PC-3 (cell line): Measurements from ENCODE around the gene SGPL1. TPM values are rescaled to one million over a fixed set of nuclear protein-coding genes. Genes with fewer than 3 reads are reported as not detected.

Source experiments
- ATAC-seq: fragments of 200-7000 bp; cut with Tn5 transposase; 2 replicates; pipeline ENCODE4 v1.9.1; 2020; ENCODE audit warnings: mild to moderate bottlenecking, moderate library complexity
- BruUV-seq: library from RNA; stranded (reverse); fragments of 400-500 nt; replicated peaks from 2 replicates; lab custom pipeline; 2021; lab: Mats Ljungman, UMichigan
- CTCF ChIA-PET: fragments of 300-600 bp; sonication (Branson Sonifier 250); formaldehyde crosslinking; loops from one replicate; lab custom pipeline; 2022; ENCODE audit warnings: antibody characterized with exemption; lab: Charles Lee
- POLR2A ChIA-PET: fragments of 300-600 bp; sonication (Branson Sonifier 250); formaldehyde crosslinking; loops from one replicate; lab custom pipeline; 2022; ENCODE audit warnings: antibody characterized with exemption; ENCODE audit not compliant: unreplicated experiment; lab: Charles Lee
- DNase-seq: peaks from one replicate; pipeline ENCODE4 v3.0.0-alpha.2; 2015
- H2AFZ ChIP-seq: fragments of 300-600 bp; sonication (generic); 2 replicates; pipeline ENCODE4 v1.6.0; 2016; ENCODE audit warnings: antibody characterized with exemption, low read length
- H3F3A ChIP-seq: fragments of 300-600 bp; sonication (generic); one replicate; pipeline ENCODE4 v1.6.0; 2017; ENCODE audit warnings: antibody characterized with exemption, low read length, control low read depth, mild to moderate bottlenecking; ENCODE audit not compliant: unreplicated experiment
- H3K27ac ChIP-seq: fragments of 300-600 bp; sonication (generic); 2 replicates; pipeline ENCODE4 v1.5.1; 2016; ENCODE audit warnings: mild to moderate bottlenecking, low read length
- H3K27me3 ChIP-seq: fragments of 300-600 bp; sonication (generic); 2 replicates; pipeline ENCODE4 v1.6.1; 2016; ENCODE audit warnings: low read length, mixed read lengths
- H3K36me3 ChIP-seq: fragments of 300-600 bp; sonication (generic); 2 replicates; pipeline ENCODE4 v1.6.1; 2016; ENCODE audit warnings: low read depth, mixed run types, low read length, mixed read lengths
- H3K4me1 ChIP-seq: fragments of 300-600 bp; sonication (generic); 2 replicates; pipeline ENCODE4 v1.5.1; 2016; ENCODE audit warnings: low read length; ENCODE audit not compliant: insufficient read depth
- H3K4me2 ChIP-seq: fragments of 300-600 bp; sonication (generic); 2 replicates; pipeline ENCODE4 v1.6.0; 2016; ENCODE audit warnings: low read length
- H3K4me3 ChIP-seq: fragments of 300-600 bp; sonication (generic); 2 replicates; pipeline ENCODE4 v1.5.1; 2016; ENCODE audit warnings: mild to moderate bottlenecking, low read length, mixed read lengths
- H3K79me2 ChIP-seq: fragments of 300-600 bp; sonication (generic); 2 replicates; pipeline ENCODE4 v1.6.1; 2017; ENCODE audit warnings: low read length, mixed read lengths
- H3K9ac ChIP-seq: fragments of 300-600 bp; sonication (generic); 2 replicates; pipeline ENCODE4 v1.6.0; 2016; ENCODE audit warnings: mild to moderate bottlenecking, low read length
- H3K9me2 ChIP-seq: fragments of 300-600 bp; sonication (generic); replicated peaks from 2 replicates; pipeline ENCODE4 v1.6.1; 2016; ENCODE audit warnings: mixed run types, low read length, mixed read lengths
- H3K9me3 ChIP-seq: fragments of 300-600 bp; sonication (generic); 2 replicates; pipeline ENCODE4 v1.6.1; 2016; ENCODE audit warnings: low read length, mixed read lengths
- H4K20me1 ChIP-seq: fragments of 300-600 bp; sonication (generic); 2 replicates; pipeline ENCODE4 v1.6.1; 2016; ENCODE audit warnings: low read length, mixed read lengths
- EZH2 ChIP-seq: fragments of 300-600 bp; sonication (generic); IDR thresholded peaks from one replicate; pipeline ENCODE4 v1.6.1; 2017; ENCODE audit warnings: antibody characterized with exemption, mild to moderate bottlenecking, low read length; ENCODE audit not compliant: unreplicated experiment
- EZH2phosphoT487 ChIP-seq: fragments of 300-600 bp; sonication (generic); IDR thresholded peaks from 2 replicates; pipeline ENCODE4 v1.6.1; 2018; ENCODE audit warnings: mild to moderate bottlenecking, antibody characterized with exemption, low read length, borderline replicate concordance
- intact Hi-C: fragments of 100-400 bp; cut with micrococcal nuclease; formaldehyde crosslinking; loops from 2 replicates; pipeline ENCODE4 v1.9.0; 2023
- total RNA-seq: library from RNA; depleted of rRNA; stranded (reverse); fragments of >200 nt; gene quantifications from 2 replicates; pipeline ENCODE4 v1.2.3, GENCODE V29; 2014
- TF ChIP-seq, protein P1 (sequence below): fragments of 300-600 bp; sonication (generic); conservative IDR thresholded peaks from 2 replicates; pipeline ENCODE4 v1.5.1; 2017; ENCODE audit warnings: antibody characterized with exemption, low read depth, mild to moderate bottlenecking, low read length

SGPL1 gene
- total RNA-seq, 1 experiment from 2014 or later: 77.6 TPM

DNA sequence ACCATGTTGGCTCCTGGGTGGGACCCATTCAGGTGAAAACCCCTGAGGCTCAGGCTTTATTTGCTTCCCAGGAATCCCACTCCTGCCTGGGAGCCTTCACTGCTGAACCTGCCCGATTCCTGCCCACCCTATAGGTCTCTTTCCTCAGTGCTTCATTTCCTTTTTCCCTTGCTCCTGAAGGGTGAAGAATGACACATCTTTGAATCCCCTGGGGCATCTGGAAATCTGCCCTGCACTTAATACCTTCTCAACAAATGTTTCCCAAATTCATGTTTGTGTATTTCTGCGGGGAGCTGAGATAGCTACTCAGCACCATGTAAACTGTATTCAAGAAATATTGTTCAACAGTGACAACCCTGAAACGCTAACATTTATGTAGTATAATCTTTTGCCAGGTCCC is 82.9 kb downstream of the SGPL1 start:
- Histone ChIP-seq H3K27ac (no peak overlapping the region), H3K27me3 (no peaks in the 10 kb centered on the region), H3K9me3 (no peaks in the 10 kb centered on the region), H3K9me2 (no peaks in the 10 kb centered on the region), H3K9ac (no peak overlapping the region), H3K4me2 (no peak overlapping the region), H4K20me1 (no peaks in the 10 kb centered on the region), H3K36me3 (no peaks in the 10 kb centered on the region), H3K79me2 (no peaks in the 10 kb centered on the region), H2AFZ (no peak overlapping the region), H3K4me1 (peaks cover 12% of the 10 kb centered on the region), H3K4me3 (no peak overlapping the region), H3F3A (no peaks in the 10 kb centered on the region)
- intact Hi-C loops: no loop called here
- TF ChIP-seq, protein P1, sequence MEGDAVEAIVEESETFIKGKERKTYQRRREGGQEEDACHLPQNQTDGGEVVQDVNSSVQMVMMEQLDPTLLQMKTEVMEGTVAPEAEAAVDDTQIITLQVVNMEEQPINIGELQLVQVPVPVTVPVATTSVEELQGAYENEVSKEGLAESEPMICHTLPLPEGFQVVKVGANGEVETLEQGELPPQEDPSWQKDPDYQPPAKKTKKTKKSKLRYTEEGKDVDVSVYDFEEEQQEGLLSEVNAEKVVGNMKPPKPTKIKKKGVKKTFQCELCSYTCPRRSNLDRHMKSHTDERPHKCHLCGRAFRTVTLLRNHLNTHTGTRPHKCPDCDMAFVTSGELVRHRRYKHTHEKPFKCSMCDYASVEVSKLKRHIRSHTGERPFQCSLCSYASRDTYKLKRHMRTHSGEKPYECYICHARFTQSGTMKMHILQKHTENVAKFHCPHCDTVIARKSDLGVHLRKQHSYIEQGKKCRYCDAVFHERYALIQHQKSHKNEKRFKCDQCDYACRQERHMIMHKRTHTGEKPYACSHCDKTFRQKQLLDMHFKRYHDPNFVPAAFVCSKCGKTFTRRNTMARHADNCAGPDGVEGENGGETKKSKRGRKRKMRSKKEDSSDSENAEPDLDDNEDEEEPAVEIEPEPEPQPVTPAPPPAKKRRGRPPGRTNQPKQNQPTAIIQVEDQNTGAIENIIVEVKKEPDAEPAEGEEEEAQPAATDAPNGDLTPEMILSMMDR: no peak
- TF ChIP-seq EZH2: no peak
- no peak for TF ChIP-seq EZH2phosphoT487
- ChIA-PET POLR2A (no interaction called here), CTCF (no interaction called here)
- DNase-seq (peak; percentile 69), ATAC-seq (peak; percentile 15; the same call in 1 of the 2 replicates)
- no TSS peak for BruUV-seq

DNA sequence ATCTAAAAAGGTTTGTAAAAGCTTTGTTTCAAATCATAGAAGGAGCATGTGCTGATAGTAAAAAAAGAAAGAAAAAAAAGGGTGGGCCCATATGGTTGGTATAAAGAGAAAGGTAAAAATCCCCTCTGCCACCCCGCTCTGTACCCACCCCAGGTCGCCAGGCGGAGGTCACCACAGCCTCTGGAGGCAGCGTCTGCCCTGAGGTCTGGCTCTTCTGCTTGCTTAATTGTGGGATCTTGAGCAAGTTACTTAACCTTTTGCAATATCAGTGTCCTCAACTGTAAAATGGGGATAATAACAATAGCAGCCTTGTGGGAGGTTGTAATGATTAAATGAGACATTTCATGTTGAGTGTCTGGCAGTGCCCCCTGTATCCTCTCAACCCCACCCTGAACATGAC is 83.3 kb downstream of the SGPL1 start:
- H2AFZ ChIP-seq: no peak overlapping the region
- H3K79me2 ChIP-seq: no peaks in the 10 kb centered on the region
- H3K9me3 ChIP-seq: no peaks in the 10 kb centered on the region
- no peak overlapping the region for H3K9ac ChIP-seq
- intact Hi-C loops: no loop called here
- ChIA-PET POLR2A (no interaction called here), CTCF (no interaction called here)
- H3F3A ChIP-seq: no peaks in the 10 kb centered on the region
- DNase-seq: no peak
- BruUV-seq: no TSS peak
- no peaks in the 10 kb centered on the region for H3K9me2 ChIP-seq
- no peak for TF ChIP-seq EZH2phosphoT487
- TF ChIP-seq EZH2: no peak
- TF ChIP-seq, protein P1: no peak
- no peak overlapping the region for H3K27ac ChIP-seq
- H3K4me3 ChIP-seq: no peak overlapping the region
- H3K4me1 ChIP-seq: peaks cover 12% of the 10 kb centered on the region
- no peak for ATAC-seq
- H3K36me3 ChIP-seq: no peaks in the 10 kb centered on the region
- no peaks in the 10 kb centered on the region for H4K20me1 ChIP-seq
- no peaks in the 10 kb centered on the region for H3K27me3 ChIP-seq
- no peak overlapping the region for H3K4me2 ChIP-seq

DNA sequence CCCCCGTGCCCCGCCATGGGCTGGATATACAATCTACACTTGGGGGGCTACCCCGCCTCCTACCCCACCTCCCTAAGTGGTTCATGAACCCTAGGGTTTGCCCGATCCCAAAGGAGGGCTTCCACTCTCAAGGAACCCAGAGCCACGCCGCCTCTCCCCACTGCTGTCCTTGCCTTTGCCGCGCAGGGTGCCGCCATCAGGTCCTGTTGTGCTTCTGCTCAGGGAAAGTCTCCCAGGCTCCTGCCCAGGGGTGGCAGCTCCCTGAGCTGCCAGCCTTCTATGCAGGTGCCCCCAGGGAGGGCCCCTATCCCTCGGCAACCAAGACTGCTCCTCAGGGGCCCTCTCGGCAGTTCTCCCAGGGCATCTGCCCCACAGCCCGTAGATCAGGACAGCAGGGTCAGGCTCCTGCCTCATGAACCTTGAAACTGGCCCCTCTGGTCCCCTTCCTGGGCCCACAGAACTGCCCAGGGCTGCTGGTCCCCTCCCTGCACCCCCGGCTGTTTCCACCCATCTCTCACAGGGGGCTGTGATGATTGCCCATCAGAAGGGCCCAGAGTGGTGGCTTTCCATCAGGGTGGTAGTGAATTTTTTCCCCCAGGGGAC is 85.6 kb downstream of the SGPL1 start:
- CTCF ChIA-PET: interaction anchor here (0.6 kb wide), 1 partner anchor 21 kb away, joined by 3 read pairs; no protein-coding TSS in a partner anchor
- no peak overlapping the region for H3K27ac ChIP-seq
- no peak overlapping the region for H2AFZ ChIP-seq
- no peaks in the 10 kb centered on the region for H3K27me3 ChIP-seq
- ATAC-seq: no peak
- POLR2A ChIA-PET: no interaction called here
- intact Hi-C loops: no loop called here
- BruUV-seq: no TSS peak
- H3K9me3 ChIP-seq: no peaks in the 10 kb centered on the region
- H3K4me3 ChIP-seq: no peak overlapping the region
- no peaks in the 10 kb centered on the region for H3K9me2 ChIP-seq
- no peaks in the 10 kb centered on the region for H3F3A ChIP-seq
- no peaks in the 10 kb centered on the region for H3K36me3 ChIP-seq
- no peak overlapping the region for H3K4me2 ChIP-seq
- no peaks in the 10 kb centered on the region for H4K20me1 ChIP-seq
- DNase-seq: no peak
- TF ChIP-seq EZH2phosphoT487: no peak
- no peak for TF ChIP-seq EZH2
- TF ChIP-seq, protein P1: no peak
- peaks cover 12% of the 10 kb centered on the region for H3K4me1 ChIP-seq
- H3K79me2 ChIP-seq: no peaks in the 10 kb centered on the region
- no peak overlapping the region for H3K9ac ChIP-seq
